Esophagus muscularis mucosa (tissue), 4 donors: Measurements from ENCODE around the gene ZAR1L. TPM values are rescaled to one million over a fixed set of nuclear protein-coding genes. Genes with fewer than 3 reads are reported as not detected.

Experiments
- DNase-seq: peaks from one replicate; pipeline ENCODE4 v3.0.0-alpha.2; 2017; ENCODE audit errors: extremely low spot score
- H3K27ac ChIP-seq, 4 donors: fragments of 200-600 bp; sonication (generic); replicated peaks in 1 of 4; 1 replicate in 3 of 4; 2 replicates in 1 of 4; pipeline ENCODE4 v1.5.1; 2016 to 2019; ENCODE audit warnings: mild to moderate bottlenecking in 1 of 4
- H3K27me3 ChIP-seq, 4 donors: fragments of 200-600 bp; sonication (generic); one replicate each; pipeline versions ENCODE4 v1.5.1 to v1.6.0; 2016 to 2019
- H3K36me3 ChIP-seq, 4 donors: fragments of 200-600 bp; sonication (generic); one replicate each; pipeline ENCODE4 v1.5.1; 2016 to 2019
- H3K4me1 ChIP-seq, 4 donors: fragments of 200-600 bp; sonication (generic); one replicate each; pipeline ENCODE4 v1.5.1; 2016 to 2019
- H3K4me3 ChIP-seq, 4 donors: fragments of 200-600 bp; sonication (generic); 1 replicate in 2 of 4; 2 replicates in 2 of 4; pipeline ENCODE4 v1.5.1; 2016 to 2019; ENCODE audit warnings: mild to moderate bottlenecking in 4 of 4, moderate library complexity in 1 of 4
- H3K9me3 ChIP-seq, 4 donors: fragments of 200-600 bp; sonication (generic); 1 replicate in 3 of 4; 2 replicates in 1 of 4; pipeline ENCODE4 v1.5.1; 2016 to 2019
- CTCF ChIP-seq, 3 experiments: fragments of 200-600 bp in 2 of 3; fragments of 450-650 bp in 1 of 3; sonication (generic) in 2 of 3; IDR thresholded peaks; one replicate each; pipeline ENCODE4 v1.5.1; 2017 to 2019; ENCODE audit warnings: antibody characterized with exemption in 3 of 3, mild to moderate bottlenecking in 2 of 3, moderate library complexity in 1 of 3
- EP300 ChIP-seq: sonication (generic); formaldehyde crosslinking; IDR thresholded peaks from one replicate; pipeline ENCODE4 v1.6.1; 2017; ENCODE audit warnings: antibody characterized with exemption
- POLR2A ChIP-seq: fragments of 450-650 bp; IDR thresholded peaks from one replicate; pipeline ENCODE4 v1.6.1; 2017; ENCODE audit warnings: antibody characterized with exemption, moderate library complexity, mild to moderate bottlenecking, low read depth
- POLR2AphosphoS5 ChIP-seq, 2 donors: sonication (generic); formaldehyde crosslinking; IDR thresholded peaks; one replicate each; pipeline ENCODE4 v1.6.1; 2017; ENCODE audit warnings: antibody characterized with exemption in 2 of 2
- WGBS: methylation state at CpG from one replicate; pipeline ENCODE4 v1.1.5; 2018; 5-methylcytosine and 5-hydroxymethylcytosine counted together
- intact Hi-C: fragments of 100-400 bp; cut with DNase I; formaldehyde crosslinking; loops from one replicate; pipeline ENCODE4 v1.15.1; 2023
- total RNA-seq, 4 donors: library from RNA; depleted of rRNA; stranded (reverse); fragments of >200 nt; gene quantifications; one replicate each; pipeline versions ENCODE4 v1.1.0 to v1.2.1, GENCODE V29; 2016

ZAR1L gene
- total RNA-seq, 4 donors from 2014 or later: not detected

- H3K9me3 ChIP-seq: no peaks in the 10 kb centered on the region
- peaks cover 6 to 33% (median 29%) of the 10 kb centered on the region in 4 donors for H3K4me1 ChIP-seq
- H3K4me3 ChIP-seq: no peak overlapping the region
- H3K27me3 ChIP-seq: no peaks in the 10 kb centered on the region
- DNase-seq: no peak
- no peak overlapping the region for H3K27ac ChIP-seq
- TF ChIP-seq POLR2A (no peak), CTCF (IDR thresholded peaks at IDR 0.05) (no peak), EP300 (no peak), POLR2AphosphoS5 (IDR thresholded peaks at IDR 0.05) (no peak)
- WGBS: 95% methylated on average over 22 of the region's 36 CpGs
- H3K36me3 ChIP-seq: no peaks in the 10 kb centered on the region
- intact Hi-C loops: loop anchor here (2.0 to 5.0 kb wide), 3 partner anchors 64 to 399 kb away; no protein-coding TSS in a partner anchor
These were observed 3.8 kb downstream of the ZAR1L start for GRCh38 chr13:32311188-32311897.

- H3K4me1 ChIP-seq: peaks cover 6 to 23% (median 21%) of the 10 kb centered on the region in 4 donors
- no peaks in the 10 kb centered on the region for H3K36me3 ChIP-seq
- no peaks in the 10 kb centered on the region for H3K27me3 ChIP-seq
- TF ChIP-seq POLR2A (no peak), CTCF (IDR thresholded peaks at IDR 0.05) (peak; percentile 82 to 87 (median 82)), EP300 (no peak), POLR2AphosphoS5 (IDR thresholded peaks at IDR 0.05) (no peak)
- H3K4me3 ChIP-seq: peak overlapping the region; percentile 34 to 47 (median 40)
- H3K9me3 ChIP-seq: no peaks in the 10 kb centered on the region
- intact Hi-C loops: loop anchor here (2.0 to 5.0 kb wide), 3 partner anchors 63 to 398 kb away; no protein-coding TSS in a partner anchor
- peak overlapping the region; percentile 60 to 73 (median 66) for H3K27ac ChIP-seq
- DNase-seq: no peak
- 41% methylated on average over 12 of the region's 12 CpGs for WGBS
These were observed 4.9 kb downstream of the ZAR1L start for GRCh38 chr13:32310134-32310706.

GRCh38 chr13:32309312-32310133 lies 5.6 kb downstream of the ZAR1L start:
- H3K4me1 ChIP-seq: peaks cover 0 to 17% (median 15%) of the 10 kb centered on the region in 4 donors
- no peaks in the 10 kb centered on the region for H3K27me3 ChIP-seq
- TF ChIP-seq POLR2A (no peak), POLR2AphosphoS5 (IDR thresholded peaks at IDR 0.05) (peak in 1 of 2 donors; percentile 23)
- H3K9me3 ChIP-seq: no peaks in the 10 kb centered on the region
- DNase-seq: no peak
- peak overlapping the region; percentile 34 to 47 (median 40) for H3K4me3 ChIP-seq
- H3K36me3 ChIP-seq: no peaks in the 10 kb centered on the region
- WGBS: 21% methylated on average over 10 of the region's 10 CpGs
- peak overlapping the region; percentile 60 to 73 (median 66) for H3K27ac ChIP-seq
- intact Hi-C loops: loop anchor here (2.0 to 5.0 kb wide), 3 partner anchors 62 to 397 kb away; no protein-coding TSS in a partner anchor

- no peaks in the 10 kb centered on the region for H3K27me3 ChIP-seq
- intact Hi-C loops: no loop called here
These were observed 9.5 kb downstream of the ZAR1L start for GRCh38 chr13:32305646-32306045.

More at GRCh38 chr13:32305646-32306045, 9.5 kb downstream of the ZAR1L start:
- no peak overlapping the region for H3K27ac ChIP-seq
- no peak for TF ChIP-seq EP300
- TF ChIP-seq POLR2A: no peak
- TF ChIP-seq POLR2AphosphoS5 (IDR thresholded peaks at IDR 0.05): no peak
- no peak for TF ChIP-seq CTCF (IDR thresholded peaks at IDR 0.05)
- H3K4me3 ChIP-seq: no peak overlapping the region
- no peak for DNase-seq
- H3K4me1 ChIP-seq: peaks cover 0 to 17% (median 15%) of the 10 kb centered on the region in 4 donors
- H3K9me3 ChIP-seq: no peaks in the 10 kb centered on the region
- no peaks in the 10 kb centered on the region for H3K36me3 ChIP-seq
